ENCODE data around the gene MTFMT.

Gene MTFMT

DNA sequence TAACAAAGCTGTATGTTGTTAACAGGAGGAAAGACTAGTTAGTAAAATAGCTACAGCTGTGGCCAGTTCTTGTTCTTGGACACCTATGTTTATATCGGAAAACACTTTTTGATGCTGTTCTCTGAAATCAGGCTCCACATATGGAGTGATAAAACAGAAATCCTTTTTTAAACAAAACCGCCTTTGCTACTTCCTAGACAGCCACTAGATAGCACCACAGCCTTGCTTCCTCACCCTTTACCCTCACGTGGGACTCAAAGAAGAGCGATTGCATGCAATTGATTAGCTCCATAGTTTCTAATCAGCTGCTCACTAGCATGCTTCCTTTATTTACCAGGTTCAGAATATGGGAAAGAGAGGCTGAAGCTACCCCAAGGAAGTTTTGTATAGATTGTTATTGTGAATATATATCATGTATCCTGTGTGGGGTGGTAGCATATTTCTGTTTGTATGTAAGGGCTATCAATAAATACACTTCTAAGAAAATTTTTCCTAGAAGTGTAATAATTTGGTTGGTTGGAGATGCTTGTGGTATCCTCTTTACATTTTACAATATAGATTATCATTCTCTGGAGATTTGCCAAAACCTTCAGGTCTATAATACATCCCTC, 4.3 kb upstream of the MTFMT start:
- TF ChIP-seq, protein P1, sequence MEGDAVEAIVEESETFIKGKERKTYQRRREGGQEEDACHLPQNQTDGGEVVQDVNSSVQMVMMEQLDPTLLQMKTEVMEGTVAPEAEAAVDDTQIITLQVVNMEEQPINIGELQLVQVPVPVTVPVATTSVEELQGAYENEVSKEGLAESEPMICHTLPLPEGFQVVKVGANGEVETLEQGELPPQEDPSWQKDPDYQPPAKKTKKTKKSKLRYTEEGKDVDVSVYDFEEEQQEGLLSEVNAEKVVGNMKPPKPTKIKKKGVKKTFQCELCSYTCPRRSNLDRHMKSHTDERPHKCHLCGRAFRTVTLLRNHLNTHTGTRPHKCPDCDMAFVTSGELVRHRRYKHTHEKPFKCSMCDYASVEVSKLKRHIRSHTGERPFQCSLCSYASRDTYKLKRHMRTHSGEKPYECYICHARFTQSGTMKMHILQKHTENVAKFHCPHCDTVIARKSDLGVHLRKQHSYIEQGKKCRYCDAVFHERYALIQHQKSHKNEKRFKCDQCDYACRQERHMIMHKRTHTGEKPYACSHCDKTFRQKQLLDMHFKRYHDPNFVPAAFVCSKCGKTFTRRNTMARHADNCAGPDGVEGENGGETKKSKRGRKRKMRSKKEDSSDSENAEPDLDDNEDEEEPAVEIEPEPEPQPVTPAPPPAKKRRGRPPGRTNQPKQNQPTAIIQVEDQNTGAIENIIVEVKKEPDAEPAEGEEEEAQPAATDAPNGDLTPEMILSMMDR (IDR thresholded peaks at IDR 0.05; ENCODE audit: extremely low read depth, missing control alignments), result peak; percentile 55
- DNase-seq (ENCODE audit: low spot score), result no peak

DNA sequence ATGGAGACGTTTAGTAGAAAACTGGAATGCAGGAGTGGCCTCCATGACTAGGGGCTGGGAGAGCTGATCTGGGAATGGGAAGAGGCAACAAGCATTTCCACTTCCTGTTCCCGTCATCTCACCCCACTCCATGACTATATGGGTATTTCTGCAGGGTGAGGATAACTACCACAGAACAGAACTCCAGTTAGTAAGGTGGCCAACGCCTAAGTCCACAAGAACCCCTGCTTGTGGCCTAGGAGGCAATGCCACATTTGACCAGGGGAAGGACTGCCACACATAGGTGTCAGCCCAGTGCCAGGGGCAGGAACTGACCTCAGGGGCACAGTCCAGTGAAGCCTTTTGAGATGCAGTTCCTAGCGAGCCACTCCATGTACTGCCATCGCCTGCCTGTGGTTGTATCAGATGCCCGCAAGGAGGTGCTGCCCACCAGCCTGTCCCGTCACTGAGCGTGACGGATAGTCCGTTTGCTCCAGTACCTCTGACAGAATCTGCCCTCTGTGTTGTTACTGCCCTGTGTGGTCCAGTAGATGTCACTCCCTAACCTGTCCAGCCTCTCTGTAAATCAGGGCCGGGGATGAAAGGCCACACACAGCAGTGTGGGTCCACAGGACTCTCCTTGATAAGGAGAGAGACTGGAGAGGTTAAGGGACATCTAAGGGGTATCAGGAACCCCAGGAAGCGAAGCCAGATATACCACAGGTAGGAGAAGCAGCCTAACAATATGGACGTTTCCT, 3.5 kb upstream of the MTFMT start:
- no peak for DNase-seq (ENCODE audit: low spot score)
- TF ChIP-seq, protein P1 (IDR thresholded peaks at IDR 0.05; ENCODE audit: extremely low read depth, missing control alignments), result peak; percentile 39

DNA sequence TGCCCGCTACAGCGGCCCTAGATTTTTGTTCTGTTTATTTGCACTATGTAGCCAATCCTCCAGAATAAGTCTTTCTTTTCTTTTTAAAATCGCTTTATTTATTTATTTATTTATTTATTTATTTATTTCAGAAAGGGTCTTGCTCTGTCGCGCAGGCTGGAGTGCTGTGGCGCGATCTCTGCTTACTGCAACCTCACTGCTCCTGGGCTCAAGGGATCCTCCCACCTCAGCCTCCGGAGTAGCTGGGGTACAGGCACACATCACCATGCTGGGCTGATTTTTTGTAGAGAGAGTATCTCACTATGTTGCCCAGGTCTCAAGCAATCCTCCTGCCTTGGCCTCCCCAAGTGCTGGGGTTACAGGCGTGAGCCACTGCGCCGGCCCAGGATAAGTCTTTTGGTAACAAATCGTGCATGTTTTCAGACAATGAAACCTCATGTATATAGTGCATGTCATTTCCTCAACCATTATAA, 333 bp upstream of the MTFMT start:
- DNase-seq (ENCODE audit: low spot score), result no peak
- TF ChIP-seq, protein P1 (IDR thresholded peaks at IDR 0.05; ENCODE audit: extremely low read depth, missing control alignments), result no peak

DNA sequence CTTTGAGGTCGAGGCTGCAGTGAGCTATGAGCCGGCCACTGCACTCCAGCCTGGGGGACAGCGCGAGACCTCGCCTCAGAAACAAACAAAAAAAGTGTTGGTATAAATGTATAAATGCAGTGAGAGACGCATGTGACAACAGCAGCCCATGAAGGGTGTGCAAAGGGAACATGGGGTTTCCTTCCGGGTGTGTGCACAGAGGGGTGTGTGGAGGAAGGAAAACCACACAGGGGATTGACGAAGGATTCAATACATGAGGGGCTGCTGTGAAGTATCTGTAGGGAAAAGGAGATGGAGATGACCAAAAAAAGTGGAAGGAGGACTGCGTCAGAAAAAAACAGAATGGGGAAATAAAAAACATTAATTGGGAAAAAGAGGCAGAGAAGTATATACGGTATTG, 1.1 kb downstream of the MTFMT start:
- DNase-seq (ENCODE audit: low spot score), result peak; percentile 33

DNA sequence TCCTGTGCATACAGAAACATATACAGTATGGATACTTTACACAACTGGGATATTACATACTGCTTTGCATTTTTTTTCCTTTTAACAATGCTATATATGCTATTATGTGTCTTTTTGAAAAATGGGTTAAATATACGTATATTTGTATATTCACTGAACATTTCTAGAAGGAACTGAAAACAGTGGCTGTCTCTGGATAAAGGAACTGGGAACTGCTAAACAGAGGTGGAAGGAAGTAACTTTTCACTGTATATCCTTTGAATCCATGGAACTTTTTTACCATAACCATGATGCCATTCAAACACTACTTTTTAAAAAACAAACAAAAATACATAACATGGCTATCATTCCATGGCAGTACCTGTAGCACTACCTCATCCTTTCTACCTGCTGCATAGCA, 1.8 kb downstream of the MTFMT start:
- DNase-seq (ENCODE audit: low spot score), result no peak
- TF ChIP-seq, protein P1 (IDR thresholded peaks at IDR 0.05; ENCODE audit: extremely low read depth, missing control alignments), result no peak

More for the DNA sequence above, 1.1 kb downstream of the MTFMT start:
- TF ChIP-seq, protein P1 (IDR thresholded peaks at IDR 0.05; ENCODE audit: extremely low read depth, missing control alignments), result no peak

DNA sequence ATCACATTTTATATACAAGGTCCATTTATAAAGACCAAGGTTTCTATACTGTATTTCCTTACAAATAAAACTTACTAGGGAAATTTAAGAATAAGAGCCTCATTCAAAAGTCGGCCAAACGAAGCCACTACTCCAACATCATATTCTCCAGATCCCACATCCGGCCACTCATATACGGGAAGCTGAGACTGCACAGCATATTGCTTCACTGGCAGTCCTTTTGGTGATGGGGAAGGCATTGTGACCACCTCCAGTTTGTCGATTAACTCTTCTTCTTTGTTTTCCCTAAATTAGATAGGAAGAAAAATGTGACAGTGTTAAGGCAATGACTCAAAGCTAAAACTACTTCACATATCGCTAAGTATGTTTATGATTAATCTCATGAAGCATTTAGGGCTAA, 2.7 kb downstream of the MTFMT start:
- TF ChIP-seq, protein P1 (IDR thresholded peaks at IDR 0.05; ENCODE audit: extremely low read depth, missing control alignments), result no peak
- no peak for DNase-seq (ENCODE audit: low spot score)

DNA sequence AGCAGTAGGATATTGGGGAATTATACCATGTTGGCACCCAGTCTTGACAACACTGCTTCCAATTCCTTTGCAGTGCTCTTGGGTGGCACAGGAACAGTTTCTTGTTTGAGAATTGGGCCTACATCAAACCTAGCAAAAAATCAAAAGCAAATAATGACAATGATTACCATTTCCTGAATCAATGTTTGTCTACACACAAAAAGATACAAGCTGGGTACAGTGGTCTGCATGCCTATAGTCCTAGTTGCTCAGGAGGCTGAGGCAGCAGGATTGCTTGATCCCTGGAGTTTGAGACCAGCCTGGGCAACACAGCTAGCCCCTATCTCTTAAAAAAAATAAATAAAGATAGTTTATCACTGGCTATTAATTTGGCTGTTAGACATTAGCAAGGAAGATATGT, 8.0 kb downstream of the MTFMT start:
- TF ChIP-seq, protein P1 (IDR thresholded peaks at IDR 0.05; ENCODE audit: extremely low read depth, missing control alignments), result no peak
- no peak for DNase-seq (ENCODE audit: low spot score)
